ENCODE data around the gene PDIA6.

PDIA6 gene

DNA sequence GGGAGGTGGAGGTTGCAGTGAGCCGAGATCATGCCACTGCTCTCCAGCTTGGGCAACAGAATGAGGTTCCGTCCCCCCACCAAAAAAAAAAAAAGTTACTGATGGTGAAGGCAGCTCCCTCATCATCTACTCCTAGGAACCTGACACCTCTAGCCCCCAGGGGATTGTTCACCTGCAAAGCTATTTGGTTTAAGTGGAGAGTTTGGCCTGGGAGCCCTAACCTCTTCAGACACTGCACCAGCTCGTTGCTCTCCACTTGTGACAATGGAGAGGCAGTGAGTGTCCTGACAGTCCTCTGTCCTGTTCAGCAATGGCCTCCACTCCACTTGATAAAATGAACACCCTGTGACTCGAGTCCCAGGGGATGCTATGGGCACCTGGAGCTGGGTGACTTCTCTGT, 47.7 kb downstream of the PDIA6 start:
- 72% methylated on average over 3 of the region's 4 CpGs; no CpG with 5 or more reads in 1 of the 2 experiments for WGBS, 2 experiments (ENCODE audit: insufficient coverage in 2 of 2)

DNA sequence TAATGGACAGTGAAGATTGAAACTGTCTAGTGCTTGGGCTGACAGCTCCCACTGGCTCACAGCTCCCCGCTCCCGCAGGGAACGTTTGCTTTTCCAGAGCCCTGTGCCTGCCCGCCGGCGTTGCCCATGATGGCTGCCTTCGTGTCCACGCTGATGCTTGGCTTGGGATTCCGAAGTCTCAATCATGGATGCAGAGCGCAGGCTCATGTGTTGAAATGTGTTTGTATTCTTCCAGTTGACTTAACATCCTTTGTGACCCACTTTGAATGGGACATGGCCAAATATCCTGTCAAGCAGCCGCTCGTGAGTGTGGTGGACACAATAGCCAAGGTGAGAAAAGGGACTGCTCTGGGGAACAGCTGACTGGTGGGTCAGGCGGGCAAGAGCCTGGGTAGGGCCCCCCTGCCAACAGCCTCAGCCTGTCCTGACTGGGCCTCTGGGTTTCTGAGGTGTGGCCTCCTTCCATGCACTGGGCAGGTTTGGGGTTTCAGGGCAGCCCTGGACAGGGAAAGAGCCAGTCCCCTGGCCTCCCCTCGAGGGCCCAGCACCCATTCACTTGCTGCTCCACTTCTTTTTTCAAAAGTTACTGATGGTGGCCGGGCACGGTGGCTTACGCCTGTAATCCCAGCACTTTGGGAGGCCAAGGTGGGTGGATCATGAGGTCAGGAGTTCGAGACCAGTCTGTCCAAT, 48.3 kb downstream of the PDIA6 start:
- Histone ChIP-seq H3K4me1 (ENCODE audit: control insufficient read depth, insufficient read depth, low read length, poor library complexity, severe bottlenecking) (no peaks in the 10 kb centered on the region), H3K36me3 (ENCODE audit: control insufficient read depth, insufficient read depth, low read length) (no peaks in the 10 kb centered on the region), H3K9me3 (ENCODE audit: control insufficient read depth, low read length) (no peaks in the 10 kb centered on the region), H3K27ac (ENCODE audit: low read depth, low read length, severe bottlenecking) (no peak overlapping the region), H3K4me3 (ENCODE audit: extremely low read depth, insufficient read depth, low read length, poor library complexity, severe bottlenecking) (no peak overlapping the region)
- WGBS, 2 experiments (ENCODE audit: insufficient coverage in 2 of 2) = 87 to 93% methylated on average over 17 to 18 of the region's 18 CpGs

More for the DNA sequence above, 47.7 kb downstream of the PDIA6 start:
- Histone ChIP-seq H3K27ac (ENCODE audit: low read depth, low read length, severe bottlenecking) (no peak overlapping the region), H3K4me1 (ENCODE audit: control insufficient read depth, insufficient read depth, low read length, poor library complexity, severe bottlenecking) (no peaks in the 10 kb centered on the region), H3K4me3 (ENCODE audit: extremely low read depth, insufficient read depth, low read length, poor library complexity, severe bottlenecking) (no peak overlapping the region), H3K36me3 (ENCODE audit: control insufficient read depth, insufficient read depth, low read length) (no peaks in the 10 kb centered on the region), H3K9me3 (ENCODE audit: control insufficient read depth, low read length) (no peaks in the 10 kb centered on the region)

DNA sequence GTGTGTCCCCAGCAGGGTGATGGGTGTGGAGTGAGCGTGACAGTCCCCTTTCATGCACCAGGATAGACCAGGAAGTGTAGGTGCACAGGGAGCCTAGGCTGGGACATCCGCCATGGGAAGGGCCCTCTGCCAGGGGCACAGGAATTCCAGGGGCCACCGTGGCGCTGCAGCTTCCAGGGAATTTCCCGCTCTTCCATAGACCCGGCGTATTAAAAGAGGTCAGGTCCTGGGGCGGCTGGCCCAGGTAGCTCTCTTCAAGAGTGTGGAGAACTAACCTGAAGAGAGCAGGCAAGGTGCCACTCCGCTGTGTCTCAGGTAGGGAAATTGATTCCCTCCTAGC, 49.2 kb downstream of the PDIA6 start:
- H3K27ac ChIP-seq (ENCODE audit: low read depth, low read length, severe bottlenecking) = no peak overlapping the region
- H3K36me3 ChIP-seq (ENCODE audit: control insufficient read depth, insufficient read depth, low read length) = no peaks in the 10 kb centered on the region
- H3K4me1 ChIP-seq (ENCODE audit: control insufficient read depth, insufficient read depth, low read length, poor library complexity, severe bottlenecking) = no peaks in the 10 kb centered on the region
- no peaks in the 10 kb centered on the region for H3K9me3 ChIP-seq (ENCODE audit: control insufficient read depth, low read length)
- no peak overlapping the region for H3K4me3 ChIP-seq (ENCODE audit: extremely low read depth, insufficient read depth, low read length, poor library complexity, severe bottlenecking)
- WGBS, 2 experiments (ENCODE audit: insufficient coverage in 2 of 2) = 91 to 93% methylated on average over 9 of the region's 9 CpGs

DNA sequence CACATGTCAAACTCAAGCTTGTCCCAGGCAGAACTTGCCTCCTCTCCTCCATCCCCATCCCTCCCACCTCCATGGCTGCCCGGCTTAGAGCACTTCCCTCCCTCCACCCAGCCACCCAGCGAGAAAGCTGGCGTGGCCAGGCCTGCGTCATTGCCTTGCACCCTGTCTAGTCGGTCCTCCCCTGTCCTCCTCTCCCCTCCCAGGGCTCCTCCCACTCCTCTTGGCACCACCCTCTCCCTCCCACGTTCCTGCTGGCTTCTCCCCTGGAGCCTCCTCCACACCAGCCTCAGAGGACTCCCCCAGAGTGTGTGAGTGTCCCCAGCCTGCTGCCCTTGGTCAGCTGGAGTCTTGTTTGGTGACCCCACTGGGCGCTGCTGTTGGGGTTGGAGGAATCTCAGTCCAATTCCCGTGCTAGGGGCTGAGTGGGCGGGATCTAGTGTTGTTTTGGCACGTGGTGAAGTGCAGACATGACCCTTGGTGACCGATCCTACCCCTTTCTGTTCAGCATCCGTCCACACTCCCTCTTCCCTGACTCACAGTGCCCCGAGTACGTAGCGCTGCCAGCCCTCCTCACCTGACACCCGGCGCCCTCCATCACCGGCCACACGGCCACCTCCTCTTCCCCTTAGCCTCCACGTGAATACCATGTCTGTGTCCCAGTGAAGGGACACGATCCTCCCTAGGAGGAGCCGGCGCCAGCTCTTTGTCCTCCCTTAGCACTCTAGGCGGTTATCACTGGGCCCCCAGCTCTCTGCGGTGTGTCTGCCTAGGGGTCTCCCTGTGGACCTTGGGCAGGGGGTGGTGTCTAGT, 49.7 kb downstream of the PDIA6 start:
- H3K4me3 ChIP-seq (ENCODE audit: extremely low read depth, insufficient read depth, low read length, poor library complexity, severe bottlenecking) = no peak overlapping the region
- H3K9me3 ChIP-seq (ENCODE audit: control insufficient read depth, low read length) = no peaks in the 10 kb centered on the region
- H3K4me1 ChIP-seq (ENCODE audit: control insufficient read depth, insufficient read depth, low read length, poor library complexity, severe bottlenecking) = no peaks in the 10 kb centered on the region
- no peak overlapping the region for H3K27ac ChIP-seq (ENCODE audit: low read depth, low read length, severe bottlenecking)
- no peaks in the 10 kb centered on the region for H3K36me3 ChIP-seq (ENCODE audit: control insufficient read depth, insufficient read depth, low read length)
- 76 to 85% methylated on average over 14 to 23 of the region's 25 CpGs for WGBS, 2 experiments (ENCODE audit: insufficient coverage in 2 of 2)

DNA sequence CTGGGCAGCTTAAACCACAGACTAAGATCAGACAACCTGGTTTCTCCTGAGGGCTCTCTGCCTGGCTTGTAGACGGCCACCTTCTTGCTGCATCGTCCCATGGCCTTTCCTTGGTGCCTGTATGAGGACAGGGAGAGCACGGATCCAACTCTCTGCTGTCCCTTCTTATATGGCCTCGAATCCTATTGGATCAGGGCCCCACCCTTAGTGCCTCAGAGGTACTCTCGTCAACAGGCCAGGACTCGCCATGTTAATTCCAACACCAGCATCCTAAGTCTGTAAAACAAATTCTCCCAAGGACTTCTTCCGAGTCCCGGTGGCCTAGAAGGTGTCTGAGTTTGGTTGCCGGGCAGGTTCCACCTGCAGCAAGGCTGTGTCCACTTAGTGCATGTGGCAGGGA, 51.0 kb downstream of the PDIA6 start:
- H3K36me3 ChIP-seq (ENCODE audit: control insufficient read depth, insufficient read depth, low read length) = no peaks in the 10 kb centered on the region
- no peaks in the 10 kb centered on the region for H3K9me3 ChIP-seq (ENCODE audit: control insufficient read depth, low read length)
- 89 to 98% methylated on average over 7 of the region's 9 CpGs for WGBS, 2 experiments (ENCODE audit: insufficient coverage in 2 of 2)
- no peak overlapping the region for H3K27ac ChIP-seq (ENCODE audit: low read depth, low read length, severe bottlenecking)
- no peaks in the 10 kb centered on the region for H3K4me1 ChIP-seq (ENCODE audit: control insufficient read depth, insufficient read depth, low read length, poor library complexity, severe bottlenecking)
- H3K4me3 ChIP-seq (ENCODE audit: extremely low read depth, insufficient read depth, low read length, poor library complexity, severe bottlenecking) = no peak overlapping the region

DNA sequence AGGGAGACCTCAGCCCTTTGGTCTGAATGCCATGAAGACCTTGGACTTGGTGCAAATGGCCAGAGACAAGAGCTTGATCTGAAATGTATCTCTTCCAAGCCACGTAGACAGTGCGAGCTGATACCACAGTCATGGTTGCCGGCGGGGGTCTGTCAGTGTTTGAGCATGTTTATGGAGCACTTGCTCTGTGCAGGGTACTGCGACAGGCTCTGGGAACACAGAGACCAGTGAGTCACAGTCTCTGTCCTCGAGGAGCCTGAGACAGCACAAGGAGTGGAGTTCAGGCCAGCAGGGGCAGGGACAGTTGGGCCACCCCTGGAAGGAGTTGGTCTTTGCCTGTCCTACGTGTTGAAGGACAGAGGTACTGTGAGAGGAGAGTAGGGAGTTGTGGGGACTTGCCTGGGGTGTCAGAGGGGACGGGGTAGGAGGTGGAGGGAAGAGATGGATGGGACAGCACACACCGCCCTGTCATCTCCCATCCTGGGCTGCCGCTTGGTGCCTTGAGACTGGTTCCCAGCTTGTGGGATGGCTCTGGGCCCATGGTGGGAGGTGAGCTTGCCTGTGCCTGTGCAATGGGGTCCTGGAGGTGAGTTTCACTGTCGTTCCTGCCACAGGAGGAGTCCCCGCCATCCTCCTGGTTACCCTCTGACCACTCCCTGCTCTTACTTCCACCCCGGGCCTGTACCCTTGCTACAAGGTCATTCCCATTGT, 51.6 kb downstream of the PDIA6 start:
- Histone ChIP-seq H3K27ac (ENCODE audit: low read depth, low read length, severe bottlenecking) (no peak overlapping the region), H3K36me3 (ENCODE audit: control insufficient read depth, insufficient read depth, low read length) (no peaks in the 10 kb centered on the region), H3K9me3 (ENCODE audit: control insufficient read depth, low read length) (no peaks in the 10 kb centered on the region), H3K4me1 (ENCODE audit: control insufficient read depth, insufficient read depth, low read length, poor library complexity, severe bottlenecking) (no peaks in the 10 kb centered on the region), H3K4me3 (ENCODE audit: extremely low read depth, insufficient read depth, low read length, poor library complexity, severe bottlenecking) (no peak overlapping the region)
- WGBS, 2 experiments (ENCODE audit: insufficient coverage in 2 of 2) = 92% methylated on average over 12 to 13 of the region's 13 CpGs

DNA sequence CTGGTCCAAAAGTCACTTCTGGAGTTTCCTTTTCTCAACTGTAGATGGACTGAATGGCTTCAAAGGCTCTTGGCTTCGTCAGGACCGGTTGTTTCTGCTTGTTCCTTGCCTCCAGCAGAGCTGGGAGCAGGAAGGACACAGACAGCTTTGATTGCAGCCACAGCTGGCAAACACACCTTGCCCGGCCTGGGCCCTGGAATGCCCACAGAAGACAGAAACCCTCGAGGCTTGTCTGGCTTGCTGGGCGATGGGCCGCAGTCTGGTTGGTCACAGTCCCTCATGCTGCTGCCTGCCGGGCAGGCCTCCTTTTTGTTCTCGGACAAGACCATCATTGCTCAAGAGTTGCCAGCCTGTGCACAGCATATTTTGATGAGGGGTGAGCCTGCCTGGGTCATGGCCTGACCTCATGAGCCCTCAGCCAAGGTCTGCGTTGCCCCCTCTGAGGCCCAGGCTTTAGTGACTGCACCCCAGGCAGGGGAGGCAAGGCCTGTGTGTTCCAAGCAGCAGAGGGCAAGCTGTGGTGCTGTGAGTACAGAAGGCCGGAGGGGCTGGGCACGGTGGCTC, 53.4 kb downstream of the PDIA6 start:
- no peaks in the 10 kb centered on the region for H3K9me3 ChIP-seq (ENCODE audit: control insufficient read depth, low read length)
- H3K4me1 ChIP-seq (ENCODE audit: control insufficient read depth, insufficient read depth, low read length, poor library complexity, severe bottlenecking) = no peaks in the 10 kb centered on the region
- H3K27ac ChIP-seq (ENCODE audit: low read depth, low read length, severe bottlenecking) = no peak overlapping the region
- H3K4me3 ChIP-seq (ENCODE audit: extremely low read depth, insufficient read depth, low read length, poor library complexity, severe bottlenecking) = no peak overlapping the region
- 87 to 91% methylated on average over 9 to 11 of the region's 11 CpGs for WGBS, 2 experiments (ENCODE audit: insufficient coverage in 2 of 2)
- H3K36me3 ChIP-seq (ENCODE audit: control insufficient read depth, insufficient read depth, low read length) = no peaks in the 10 kb centered on the region

DNA sequence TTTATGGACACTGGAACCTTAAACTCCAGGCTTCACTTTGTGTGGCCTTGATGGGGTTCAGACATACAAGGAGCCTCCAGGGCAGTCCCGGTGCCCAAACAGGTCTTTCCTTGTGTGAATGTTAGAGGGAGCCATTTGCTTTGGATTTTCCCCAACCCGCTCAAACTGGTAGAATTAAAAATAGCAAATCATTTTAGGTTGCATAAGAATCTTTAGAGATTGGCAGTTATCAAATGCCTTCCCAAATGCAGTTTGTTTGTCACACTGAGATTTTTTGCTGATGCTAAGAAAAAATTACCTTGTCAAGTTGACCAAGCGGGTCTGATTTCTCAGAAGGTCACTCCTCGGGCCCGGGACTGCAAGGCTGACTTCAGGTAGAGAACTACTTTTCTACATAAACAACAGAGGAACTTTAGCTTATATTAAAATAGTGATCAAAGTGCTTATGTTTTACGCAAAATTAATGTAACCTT, 54.7 kb downstream of the PDIA6 start:
- Histone ChIP-seq H3K27ac (ENCODE audit: low read depth, low read length, severe bottlenecking) (no peak overlapping the region), H3K4me1 (ENCODE audit: control insufficient read depth, insufficient read depth, low read length, poor library complexity, severe bottlenecking) (no peaks in the 10 kb centered on the region), H3K4me3 (ENCODE audit: extremely low read depth, insufficient read depth, low read length, poor library complexity, severe bottlenecking) (no peak overlapping the region), H3K36me3 (ENCODE audit: control insufficient read depth, insufficient read depth, low read length) (no peaks in the 10 kb centered on the region), H3K9me3 (ENCODE audit: control insufficient read depth, low read length) (no peaks in the 10 kb centered on the region)
- 100% methylated on average over 2 of the region's 6 CpGs for WGBS, 2 experiments (ENCODE audit: insufficient coverage in 2 of 2)

DNA sequence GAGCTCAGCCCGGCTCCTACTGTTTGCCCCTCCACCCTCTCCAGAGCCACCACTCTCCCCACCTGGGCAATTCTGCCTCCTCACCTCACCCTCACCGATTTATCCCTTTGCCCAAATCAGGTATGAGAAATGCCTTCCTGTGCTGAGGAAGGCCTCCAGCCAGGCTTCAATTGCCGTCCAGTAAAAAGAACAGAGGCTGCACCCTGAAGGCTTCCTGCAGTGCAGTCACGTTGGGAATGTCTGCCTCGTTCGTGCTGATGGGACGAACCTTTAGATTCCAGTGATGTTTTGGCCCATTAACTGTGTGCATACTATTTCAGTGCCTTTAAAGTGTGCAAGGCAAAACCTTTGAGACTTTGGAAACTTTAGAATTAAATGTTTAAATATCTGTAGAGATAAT, 57.0 kb downstream of the PDIA6 start:
- no peak overlapping the region for H3K4me3 ChIP-seq (ENCODE audit: extremely low read depth, insufficient read depth, low read length, poor library complexity, severe bottlenecking)
- no peaks in the 10 kb centered on the region for H3K36me3 ChIP-seq (ENCODE audit: control insufficient read depth, insufficient read depth, low read length)
- WGBS, 2 experiments (ENCODE audit: insufficient coverage in 2 of 2) = 73 to 82% methylated on average over 7 of the region's 7 CpGs
- H3K9me3 ChIP-seq (ENCODE audit: control insufficient read depth, low read length) = no peaks in the 10 kb centered on the region
- H3K27ac ChIP-seq (ENCODE audit: low read depth, low read length, severe bottlenecking) = no peak overlapping the region
- no peaks in the 10 kb centered on the region for H3K4me1 ChIP-seq (ENCODE audit: control insufficient read depth, insufficient read depth, low read length, poor library complexity, severe bottlenecking)

DNA sequence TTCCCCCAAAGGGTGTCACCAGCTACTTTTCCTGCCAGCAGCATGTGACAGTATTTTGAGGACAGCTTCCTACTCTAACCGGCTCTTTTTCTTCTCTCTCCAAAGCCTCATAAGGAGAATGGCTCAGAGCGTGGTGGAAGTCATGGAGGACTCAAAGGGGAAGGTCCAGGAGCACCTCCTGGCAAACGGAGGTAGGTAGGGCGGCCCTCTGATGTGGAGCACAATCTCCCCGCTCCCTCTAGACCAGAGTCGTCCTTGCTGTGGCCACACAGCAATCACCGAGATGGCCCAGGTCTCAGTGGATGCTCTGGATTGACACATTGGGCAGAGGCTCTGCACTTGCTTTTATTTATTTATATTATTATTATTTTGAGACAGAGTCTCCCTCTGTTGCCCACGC, 58.7 kb downstream of the PDIA6 start:
- no peaks in the 10 kb centered on the region for H3K9me3 ChIP-seq (ENCODE audit: control insufficient read depth, low read length)
- no peaks in the 10 kb centered on the region for H3K36me3 ChIP-seq (ENCODE audit: control insufficient read depth, insufficient read depth, low read length)
- 84 to 92% methylated on average over 4 to 5 of the region's 8 CpGs for WGBS, 2 experiments (ENCODE audit: insufficient coverage in 2 of 2)
- H3K27ac ChIP-seq (ENCODE audit: low read depth, low read length, severe bottlenecking) = no peak overlapping the region
- no peak overlapping the region for H3K4me3 ChIP-seq (ENCODE audit: extremely low read depth, insufficient read depth, low read length, poor library complexity, severe bottlenecking)
- no peaks in the 10 kb centered on the region for H3K4me1 ChIP-seq (ENCODE audit: control insufficient read depth, insufficient read depth, low read length, poor library complexity, severe bottlenecking)
